WTC11 (cell line): ENCODE data around the gene HTATSF1.

ENCODE experiments used
- CREM ChIP-seq: sonication (generic); formaldehyde crosslinking; IDR thresholded peaks from 2 replicates; pipeline ENCODE4 v1.8.1; 2022; ENCODE audit warnings: mild to moderate bottlenecking, missing genetic modification reagents, moderate library complexity
- CTCF ChIP-seq: fragments of 200-600 bp; IDR thresholded peaks from 2 replicates; pipeline ENCODE4 v1.8.0; 2022; ENCODE audit warnings: antibody characterized with exemption
- PREB ChIP-seq: sonication (generic); formaldehyde crosslinking; IDR thresholded peaks from 2 replicates; pipeline ENCODE4 v1.8.1; 2022; ENCODE audit warnings: mild to moderate bottlenecking, missing genetic modification reagents, moderate library complexity, borderline replicate concordance
- SMAD3 ChIP-seq: sonication (generic); formaldehyde crosslinking; IDR thresholded peaks from 2 replicates; pipeline ENCODE4 v1.8.0; 2022; ENCODE audit warnings: missing genetic modification reagents, mild to moderate bottlenecking, borderline replicate concordance

- TF ChIP-seq SMAD3 (CRISPR knock-in tag) (no peak), CTCF (no peak), PREB (CRISPR knock-in tag) (no peak), CREM (CRISPR knock-in tag) (no peak)
Observed at GRCh38 chrX:136529795-136530194, 32.4 kb downstream of the HTATSF1 start.
